Activated T-cell treated with anti-CD3 and anti-CD28 coated beads, Interleukin-2, amount 50 U/mL, for 1 hour (primary cell): ENCODE data around the gene SPATA31C1.
"Not testable (repeated sequence)": the region's sequence is repeated elsewhere in the genome, so short reads cannot be mapped to it uniquely, and the experiment has no call there.

ENCODE experiments used
- DNase-seq: peaks from one replicate; pipeline ENCODE4 v3.0.0-alpha.2; 2020

The SPATA31C1 gene

GRCh38 chr9:87887661-87888480, 29.9 kb upstream of the SPATA31C1 start:
- no peak for DNase-seq

- DNase-seq = no peak
Measured at GRCh38 chr9:87888501-87888900, 29.3 kb upstream of the SPATA31C1 start.

DNA sequence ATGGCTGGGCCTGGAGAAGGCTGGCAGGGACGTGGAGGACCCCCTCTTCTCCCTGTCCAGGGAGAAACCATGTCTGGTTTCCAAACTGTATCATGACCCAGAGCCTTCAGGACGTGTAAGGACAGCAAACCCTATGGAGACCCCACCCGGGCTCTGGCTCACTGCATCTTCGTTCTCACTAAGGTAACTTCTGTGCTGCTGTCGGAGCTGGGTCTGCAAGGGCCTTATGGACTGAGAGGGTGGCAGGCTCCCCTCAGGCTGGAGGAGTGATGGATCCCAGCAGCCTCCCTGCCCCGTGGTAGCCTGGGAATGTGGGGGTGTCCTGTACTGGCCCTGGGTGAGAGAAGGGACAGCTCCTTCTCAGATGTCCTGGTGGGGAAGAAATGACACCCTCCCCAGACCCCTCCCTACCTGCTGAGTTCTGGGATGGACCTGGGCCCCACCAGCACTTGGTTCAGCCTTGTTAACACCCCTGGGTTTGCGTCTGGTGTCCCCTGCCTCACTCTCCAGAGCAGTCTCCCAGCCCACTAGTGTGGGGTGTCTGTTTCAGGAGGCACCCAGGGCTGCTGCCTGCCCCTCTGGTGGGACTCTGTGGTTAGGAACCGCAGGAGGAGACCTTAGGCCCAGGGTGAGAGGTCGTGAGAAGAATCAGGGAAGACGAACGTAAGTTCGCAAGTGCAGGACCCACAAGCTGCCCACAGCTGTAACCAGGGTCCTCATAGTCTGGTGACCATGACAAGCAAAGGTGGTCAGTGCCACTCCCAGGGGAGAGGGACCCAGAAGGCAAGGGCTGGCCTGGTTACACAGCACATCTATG, 28.5 kb upstream of the SPATA31C1 start:
- DNase-seq = no peak

DNA sequence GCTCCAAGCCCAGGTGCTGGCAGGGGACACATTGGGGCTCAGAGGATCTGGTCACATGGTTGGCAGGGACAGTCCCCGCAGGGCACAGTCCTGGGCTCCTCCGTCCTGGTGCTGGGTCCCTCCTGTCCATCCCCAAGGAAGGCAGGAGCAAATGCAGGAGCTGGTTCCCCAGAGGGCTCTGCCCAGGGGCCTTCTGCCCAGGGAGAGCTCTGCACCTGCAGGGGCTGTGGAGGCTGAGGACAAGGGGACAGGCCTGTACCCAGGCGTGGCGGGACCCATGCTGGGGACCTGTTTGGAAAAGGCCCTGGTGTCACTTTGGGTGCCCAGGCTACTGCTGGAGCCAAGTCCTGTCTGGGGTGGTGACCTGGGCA, 27.9 kb upstream of the SPATA31C1 start:
- DNase-seq = no peak

GRCh38 chr9:87890837-87891236, 26.9 kb upstream of the SPATA31C1 start:
- no peak for DNase-seq

GRCh38 chr9:87891754-87892153, 26.0 kb upstream of the SPATA31C1 start:
- DNase-seq = no peak

DNA sequence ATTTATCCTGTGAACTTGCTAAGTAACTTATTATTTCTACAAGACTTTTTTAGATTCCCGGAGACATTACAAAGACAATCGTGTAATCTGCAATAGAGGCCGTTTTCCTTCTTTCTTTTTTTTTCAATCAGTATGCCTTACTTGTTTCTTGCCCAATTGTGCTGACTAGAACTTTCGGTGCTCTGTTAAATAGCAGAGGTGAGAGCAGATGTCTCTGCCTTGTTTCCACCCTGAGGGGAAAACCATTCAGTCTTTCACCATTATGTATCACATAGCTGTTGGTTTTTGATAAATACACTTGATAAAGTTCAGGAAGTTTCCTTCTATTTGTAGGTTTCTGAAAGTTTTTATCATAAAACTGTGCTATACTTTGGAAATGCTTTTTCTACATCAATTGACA, 24.8 kb upstream of the SPATA31C1 start:
- no peak for DNase-seq

GRCh38 chr9:87894998-87895625, 22.6 kb upstream of the SPATA31C1 start:
- no peak for DNase-seq

- no peak for DNase-seq
Measured at GRCh38 chr9:87896891-87897290, 20.9 kb upstream of the SPATA31C1 start.

DNA sequence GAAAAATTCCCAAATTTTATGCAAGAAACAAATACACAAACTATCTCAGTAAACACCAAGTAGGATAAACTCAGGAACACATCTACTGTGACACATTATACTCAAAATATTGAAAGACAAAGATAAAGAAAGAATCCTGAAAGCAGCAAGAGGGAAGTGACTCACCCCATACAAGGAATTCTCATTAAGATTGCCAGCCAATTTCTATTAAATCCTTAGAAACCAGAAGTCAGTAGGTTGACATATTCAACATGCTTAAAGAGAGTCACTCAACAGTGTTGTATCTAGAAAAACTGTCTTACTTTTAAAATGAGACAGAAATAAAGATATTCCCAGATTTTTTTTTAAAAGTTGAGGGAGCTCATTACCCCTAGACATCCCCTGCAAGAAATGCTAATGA, 19.6 kb upstream of the SPATA31C1 start:
- no peak for DNase-seq

- DNase-seq = not testable (repeated sequence)
Measured at GRCh38 chr9:87902371-87902770, 15.4 kb upstream of the SPATA31C1 start.

GRCh38 chr9:87909310-87910041, 8.3 kb upstream of the SPATA31C1 start:
- DNase-seq = no peak

DNA sequence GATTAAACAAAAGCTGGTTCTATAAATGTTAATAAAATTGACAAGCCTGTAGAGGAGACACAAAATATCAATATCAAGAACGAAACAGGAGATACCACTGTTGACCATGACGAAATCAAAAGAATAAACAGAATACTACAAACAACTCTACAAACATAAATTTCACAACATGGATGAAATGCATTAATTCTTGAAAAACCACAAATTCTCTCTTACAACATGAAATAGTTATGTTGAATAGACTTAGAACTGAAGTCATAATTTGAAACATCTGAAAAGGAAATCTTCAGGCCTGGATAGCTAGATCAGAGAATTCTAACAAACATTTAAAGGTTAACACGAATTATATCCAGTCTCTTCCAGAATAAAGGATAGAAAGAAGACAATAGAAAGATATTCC, 6.9 kb upstream of the SPATA31C1 start:
- DNase-seq = no peak

GRCh38 chr9:87919013-87919412, 1.3 kb downstream of the SPATA31C1 start:
- not testable (repeated sequence) for DNase-seq

GRCh38 chr9:87921561-87921960, 3.8 kb downstream of the SPATA31C1 start:
- DNase-seq = not testable (repeated sequence)

DNA sequence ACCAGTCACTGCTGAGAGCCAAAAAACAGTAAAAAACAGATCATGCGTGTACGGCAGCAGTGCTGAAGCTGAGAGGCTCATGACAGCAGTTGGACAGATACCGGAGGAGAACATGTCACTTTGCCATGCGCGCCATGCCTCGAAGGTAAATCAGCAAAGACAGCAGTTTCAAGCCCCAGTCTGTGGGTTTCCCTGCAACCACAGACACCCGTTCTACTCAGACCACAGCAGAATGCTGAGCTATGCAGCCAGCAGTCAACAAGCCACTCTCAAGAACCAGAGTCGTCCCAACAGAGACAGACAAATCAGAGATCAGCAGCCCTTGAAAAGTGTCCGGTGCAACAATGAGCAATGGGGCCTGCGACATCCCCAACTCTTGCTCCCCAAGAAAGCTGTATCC, 5.2 kb downstream of the SPATA31C1 start:
- not testable (repeated sequence) for DNase-seq

GRCh38 chr9:87924851-87925250, 7.1 kb downstream of the SPATA31C1 start:
- DNase-seq = not testable (repeated sequence)

GRCh38 chr9:87929152-87929551, 11.4 kb downstream of the SPATA31C1 start:
- not testable (repeated sequence) for DNase-seq

DNA sequence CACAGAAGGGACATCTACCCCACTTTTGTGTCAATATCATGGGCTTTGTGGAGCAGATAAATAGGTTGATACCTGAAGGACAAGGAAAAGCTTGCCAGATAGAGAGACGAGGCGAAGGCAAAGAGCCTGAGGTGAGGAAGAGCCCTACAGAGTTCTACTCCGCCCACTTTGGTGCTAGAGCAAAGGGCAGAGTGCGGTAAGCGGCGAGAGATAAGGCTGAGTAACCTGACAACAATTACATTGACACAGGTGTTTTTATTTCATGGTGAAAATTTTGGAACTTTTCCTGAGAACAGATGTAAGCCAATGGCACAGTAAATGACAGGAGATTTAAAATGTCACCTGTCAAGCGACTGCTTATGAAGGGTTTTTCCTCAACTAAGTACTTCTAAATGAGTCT, 16.7 kb downstream of the SPATA31C1 start:
- not testable (repeated sequence) for DNase-seq

DNA sequence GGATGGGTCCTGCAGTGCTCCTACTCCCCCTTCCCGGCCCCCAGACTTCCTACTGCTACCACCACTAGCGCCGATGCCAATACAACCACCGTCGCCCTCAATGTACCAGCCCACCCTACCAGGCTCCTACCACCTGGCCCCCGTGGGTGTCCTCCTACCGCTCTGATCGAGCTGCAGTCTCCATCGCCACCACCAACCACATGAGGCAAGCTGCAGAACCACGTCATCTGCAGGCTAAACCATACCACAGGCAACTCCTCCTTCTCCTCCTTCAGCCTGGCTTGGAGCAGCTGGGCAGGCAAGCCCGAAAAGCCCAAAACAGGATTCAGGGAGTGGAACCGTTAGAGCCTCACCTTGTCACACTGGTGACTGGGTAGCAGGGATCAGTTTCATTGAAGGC, 19.6 kb downstream of the SPATA31C1 start:
- DNase-seq = not testable (repeated sequence)

- DNase-seq = not testable (repeated sequence)
Measured at GRCh38 chr9:87937918-87938317, 20.2 kb downstream of the SPATA31C1 start.

- DNase-seq = not testable (repeated sequence)
Measured at GRCh38 chr9:87938336-87938735, 20.6 kb downstream of the SPATA31C1 start.

DNA sequence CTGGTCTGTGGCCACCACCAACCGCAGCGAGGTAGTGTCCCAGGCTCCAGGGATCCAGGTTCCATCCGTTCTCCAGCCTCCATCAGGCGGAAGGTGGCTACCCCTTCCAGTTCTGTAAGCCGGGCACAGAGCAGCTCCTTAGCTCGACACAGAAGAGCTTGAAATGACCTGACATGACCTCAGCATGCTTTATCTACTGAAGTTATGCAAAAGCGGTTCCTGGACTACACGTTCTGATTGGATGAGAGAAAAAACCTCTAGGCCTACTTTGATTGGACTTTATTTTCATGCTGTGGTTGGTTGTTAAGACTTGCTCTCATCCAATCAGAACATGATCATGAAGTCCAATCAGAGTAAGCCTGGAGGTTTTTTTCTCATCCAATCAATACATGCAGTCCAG, 21.3 kb downstream of the SPATA31C1 start:
- not testable (repeated sequence) for DNase-seq
